ENCODE results near the gene OR52H1.

DNA sequence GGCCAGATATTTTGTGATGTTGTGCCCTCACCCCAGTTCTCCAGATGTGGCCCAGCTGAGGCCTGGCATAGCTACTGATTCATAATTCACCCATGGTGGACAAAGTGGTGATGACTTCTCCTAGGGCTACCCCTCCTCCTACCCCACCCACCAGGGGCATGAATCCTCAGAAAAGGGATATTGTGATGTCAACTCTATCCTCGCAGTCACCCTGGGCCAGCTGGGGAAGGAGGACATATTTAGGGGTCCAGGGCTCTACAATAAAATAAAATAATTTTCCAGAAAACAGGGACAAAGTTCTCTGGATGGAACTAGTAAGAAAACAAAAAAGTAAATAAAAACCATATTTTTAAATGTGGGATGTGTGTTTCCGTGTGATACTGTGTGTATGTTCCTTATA is 31.7 kb downstream of the OR52H1 start, which contains the start of gene UBQLNL:
- TF ChIP-seq CTCF (IDR thresholded peaks at IDR 0.05; ENCODE audit: insufficient read depth, low read depth, low read length) (no peak), EZH2 (IDR thresholded peaks at IDR 0.05; ENCODE audit: insufficient read depth, low read length) (no peak)
